SK-N-SH treated with all-trans-retinoic acid at 6 μM for 48 hours (cell line): ENCODE results near the gene CPSF4L.
A peak's percentile ranks its signal among the peaks of the same experiment; 100 is the strongest.

Source experiments
- ARNTL ChIP-seq: fragments of 450-650 bp; formaldehyde crosslinking; IDR thresholded peaks from 2 replicates; pipeline ENCODE4 v1.5.0; 2020; ENCODE audit warnings: low read depth, mild to moderate bottlenecking, moderate library complexity, borderline replicate concordance
- ZC3H10 ChIP-seq: fragments of 250-450 bp; sonication (Bioruptor Pico); IDR thresholded peaks from 2 replicates; pipeline ENCODE4 v1.5.1; 2021; ENCODE audit warnings: mild to moderate bottlenecking, moderate library complexity
- ZFP3 ChIP-seq: fragments of 250-450 bp; sonication (Bioruptor Pico); IDR thresholded peaks from 2 replicates; pipeline ENCODE4 v1.5.0; 2020; ENCODE audit warnings: mild to moderate bottlenecking, moderate library complexity
- ZNF8 ChIP-seq: fragments of 450-650 bp; formaldehyde crosslinking; IDR thresholded peaks from 2 replicates; pipeline ENCODE4 v1.5.0; 2020; ENCODE audit warnings: mild to moderate bottlenecking, moderate library complexity

DNA sequence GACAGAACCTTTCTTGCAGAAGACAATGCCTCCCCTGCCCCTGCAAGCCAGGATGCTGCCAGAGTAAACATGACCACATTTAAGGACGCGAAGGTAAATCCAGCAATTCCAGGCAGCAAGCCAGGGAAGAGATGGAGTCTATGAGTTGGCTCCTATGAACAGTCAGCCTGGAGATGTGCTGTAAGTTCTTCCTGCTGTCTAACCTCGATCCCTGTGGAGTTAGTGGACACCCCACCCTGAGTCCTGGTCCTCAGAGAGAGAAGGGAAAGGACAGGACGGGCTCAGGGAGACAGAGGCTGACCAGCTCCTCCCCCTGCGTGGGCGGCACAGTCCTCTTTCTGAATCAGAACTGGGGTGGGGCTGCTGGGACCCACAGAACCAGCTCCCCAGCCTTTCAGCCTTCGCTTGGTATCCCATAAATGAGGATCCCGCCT lies 25.2 kb upstream of the CPSF4L start:
- TF ChIP-seq ZFP3 (CRISPR knock-in tag), result peak; percentile 92
- TF ChIP-seq ZNF8, result peak; percentile 30; the same call in 1 of the 2 replicates
- TF ChIP-seq ZC3H10 (CRISPR knock-in tag), result no peak
- TF ChIP-seq ARNTL (CRISPR knock-in tag), result no peak
